ENCODE data around the gene MAD1L1. TPM values are rescaled to one million over a fixed set of nuclear protein-coding genes. Genes with fewer than 3 reads are reported as not detected.

Gene MAD1L1
- total and polyA plus RNA-seq, 2 of the 8 experiments (the other 6 are each of a cell fraction or from before 2014, with no cell fraction given): 40.4 to 44.6 TPM

GRCh38 chr7:2010551-2011265 is 222.0 kb downstream of the MAD1L1 start:
- H3K9me3 ChIP-seq (ENCODE audit: insufficient read depth in 2 of 2, low read depth in 1 of 2, low read length in 1 of 2): no peaks in the 10 kb centered on the region
- H3K14ac ChIP-seq (ENCODE audit: insufficient read length): no peak overlapping the region
- no peak overlapping the region for H3K18ac ChIP-seq (ENCODE audit: extremely low read depth, low read length)
- no peak overlapping the region for H2BK120ac ChIP-seq (replicated peaks; ENCODE audit: low read depth, low read length)
- H3K27ac ChIP-seq (ENCODE audit: low read depth, low read length): no peak overlapping the region
- 92% methylated on average over 22 of the region's 29 CpGs; no CpG with 5 or more reads in 1 of the 2 experiments for WGBS, 2 experiments (ENCODE audit: extremely low coverage in 1 of 2, insufficient coverage in 1 of 2, insufficient read length in 1 of 2, insufficient replicate concordance in 2 of 2, low coverage in 1 of 2, low lambda C conversion rate in 2 of 2, missing lambda C conversion rate in 1 of 2)
- no peak overlapping the region for H4K8ac ChIP-seq (ENCODE audit: extremely low read depth, insufficient read depth, low read length)
- POLR2A ChIA-PET (ENCODE audit: partially characterized antibody): no interaction called here
- CTCF ChIA-PET (ENCODE audit: partially characterized antibody): interaction anchor here (0.5 to 1.4 kb wide), 2 partner anchors 58 to 475 kb away, joined by 3 read pairs; no protein-coding TSS in a partner anchor
- no peak overlapping the region for H2BK20ac ChIP-seq (ENCODE audit: low read length)
- H2BK12ac ChIP-seq (ENCODE audit: low read depth, low read length): no peak overlapping the region
- H4K20me1 ChIP-seq (replicated peaks in 1 of 2; ENCODE audit: control insufficient read depth in 1 of 2, insufficient read depth in 2 of 2, low read length in 2 of 2): peaks cover 0 to 2% of the 10 kb centered on the region in 2 experiments
- H3K4me1 ChIP-seq (replicated peaks in 1 of 4; ENCODE audit: control insufficient read depth in 3 of 4, insufficient read depth in 4 of 4, low read length in 3 of 4): no peaks in the 10 kb centered on the region; a peak in 2 of 7 replicates
- H4K91ac ChIP-seq (replicated peaks; ENCODE audit: insufficient read length, low read length): no peak overlapping the region
- H3K79me1 ChIP-seq (ENCODE audit: low read depth, low read length): peaks cover 7% of the 10 kb centered on the region
- no peak overlapping the region for H3K4me3 ChIP-seq (ENCODE audit: extremely low read depth in 1 of 4, insufficient read depth in 2 of 4, low read depth in 3 of 4, low read length in 4 of 4)
- no peaks in the 10 kb centered on the region for H3K27me3 ChIP-seq (replicated peaks in 1 of 4; ENCODE audit: control insufficient read depth in 3 of 4, extremely low read depth in 1 of 4, insufficient read depth in 3 of 4, low read length in 3 of 4)
- no peaks in the 10 kb centered on the region for H3K23me2 ChIP-seq (ENCODE audit: low read depth, low read length)
- FAIRE-seq (no peak), DNase-seq (ENCODE audit: low read depth in 1 of 2, low spot score in 2 of 2) (no peak)
- H2AFZ ChIP-seq (ENCODE audit: low read length): no peak overlapping the region
- H4K5ac ChIP-seq (ENCODE audit: insufficient read length, low read depth, low read length): no peak overlapping the region
- no peak overlapping the region for H3K9ac ChIP-seq (replicated peaks in 1 of 4; ENCODE audit: extremely low read depth in 1 of 4, low read depth in 3 of 4, low read length in 3 of 4)
- H2BK15ac ChIP-seq (ENCODE audit: low read length): no peak overlapping the region
- no peaks in the 10 kb centered on the region for H3K79me2 ChIP-seq (ENCODE audit: control insufficient read depth in 1 of 2, insufficient read depth in 2 of 2, low read length in 2 of 2)
- no peak overlapping the region for H2BK5ac ChIP-seq (ENCODE audit: low read depth, low read length)
- no peak overlapping the region for H3K4me2 ChIP-seq (ENCODE audit: insufficient read depth in 1 of 2, low read depth in 2 of 2, low read length in 2 of 2)
- no peak overlapping the region for H3K56ac ChIP-seq (replicated peaks; ENCODE audit: insufficient read length, low read depth, low read length)
- H3K23ac ChIP-seq (ENCODE audit: insufficient read length): no peak overlapping the region
- H3K36me3 ChIP-seq (ENCODE audit: control insufficient read depth in 2 of 4, insufficient read depth in 4 of 4, low read length in 3 of 4): no peaks in the 10 kb centered on the region; a peak in 1 of 8 replicates
- no peak overlapping the region for H2AK5ac ChIP-seq (ENCODE audit: low read depth, low read length)
- no peak overlapping the region for H3K4ac ChIP-seq (replicated peaks; ENCODE audit: insufficient read length, low read depth, low read length)
- TF ChIP-seq TCF12 (IDR thresholded peaks at IDR 0.05; ENCODE audit: low read depth, low read length): no peak
- TF ChIP-seq ATF2 (IDR thresholded peaks at IDR 0.05; ENCODE audit: low read length): no peak
- TF ChIP-seq BACH1 (IDR thresholded peaks at IDR 0.05; ENCODE audit: low read length): no peak
- TF ChIP-seq EP300 (IDR thresholded peaks at IDR 0.05; ENCODE audit: borderline replicate concordance in 1 of 2, low read depth in 2 of 2, low read length in 2 of 2): no peak
- TF ChIP-seq KDM1A (IDR thresholded peaks at IDR 0.05; ENCODE audit: borderline replicate concordance, low read length): no peak
- no peak for TF ChIP-seq CREB1 (IDR thresholded peaks at IDR 0.05)
- no peak for TF ChIP-seq TBP (IDR thresholded peaks at IDR 0.05; ENCODE audit: low read depth, low read length)
- TF ChIP-seq ZNF274 (IDR thresholded peaks at IDR 0.05; ENCODE audit: borderline replicate concordance, extremely low read depth, low read length): no peak
- no peak for TF ChIP-seq POLR2A (IDR thresholded peaks at IDR 0.05; ENCODE audit: control extremely low read depth in 1 of 2, low read depth in 2 of 2, low read length in 2 of 2)
- TF ChIP-seq SP2 (IDR thresholded peaks at IDR 0.05; ENCODE audit: low read length): no peak
- TF ChIP-seq ATF3 (IDR thresholded peaks at IDR 0.05; ENCODE audit: insufficient read depth, low read depth, low read length): no peak
